T-helper 17 cell (primary cell): ENCODE data around the gene GAB2. TPM values are rescaled to one million over a fixed set of nuclear protein-coding genes. Genes with fewer than 3 reads are reported as not detected.
A peak's percentile ranks its signal among the peaks of the same experiment; 100 is the strongest.
"Not testable (repeated sequence)": the region's sequence is repeated elsewhere in the genome, so short reads cannot be mapped to it uniquely, and the experiment has no call there.

Experiments used
- ATAC-seq: fragments of 150-1000 bp; cut with Tn5 transposase; 2 replicates; pipeline ENCODE4 v1.10.0; 2021; ENCODE audit warnings: mild to moderate bottlenecking, moderate library complexity
- DNase-seq, 3 donors: peaks; one replicate each; pipeline versions ENCODE4 v3.0.0 to v3.0.0-alpha.2; 2020 to 2021
- H3K9me3 ChIP-seq: one replicate; pipeline ENCODE4 v1.7.0; 2013; ENCODE audit warnings: low read length, mild to moderate bottlenecking; ENCODE audit not compliant: control insufficient read depth, poor library complexity, severe bottlenecking
- H3K27ac Mint-ChIP-seq: one replicate; pipeline ENCODE4 v1.8.0; 2022; ENCODE audit warnings: mild to moderate bottlenecking, moderate library complexity, mixed read lengths
- H3K27me3 Mint-ChIP-seq: one replicate; pipeline ENCODE4 v1.8.0; 2022; ENCODE audit warnings: mixed read lengths
- H3K36me3 Mint-ChIP-seq: one replicate; pipeline ENCODE4 v1.8.0; 2022; ENCODE audit warnings: low read depth, mixed read lengths
- H3K4me1 Mint-ChIP-seq: one replicate; pipeline ENCODE4 v1.8.0; 2022; ENCODE audit warnings: mild to moderate bottlenecking, mixed read lengths
- H3K4me3 Mint-ChIP-seq: one replicate; pipeline ENCODE4 v1.8.0; 2022; ENCODE audit warnings: mild to moderate bottlenecking, moderate library complexity, mixed read lengths
- total RNA-seq, 4 donors: library from RNA in 2 of 4; stranded (reverse) in 2 of 4; gene quantifications; one replicate each; pipeline ENCODE4 v1.2.3 and lab custom pipeline; 2022 to 2026

GAB2 gene
- total RNA-seq, 2 donors from 2014 or later: 10.3 to 14.4 TPM

GRCh38 chr11:78363024-78363619 is 54.5 kb downstream of the GAB2 start:
- ATAC-seq: no peak
- Mint-ChIP-seq H3K27ac (no peak overlapping the region), H3K4me3 (no peak overlapping the region), H3K36me3 (peaks cover 2% of the 10 kb centered on the region), H3K4me1 (peaks cover 3% of the 10 kb centered on the region), H3K27me3 (no peaks in the 10 kb centered on the region)
- H3K9me3 ChIP-seq: no peaks in the 10 kb centered on the region
- no peak for DNase-seq

DNA sequence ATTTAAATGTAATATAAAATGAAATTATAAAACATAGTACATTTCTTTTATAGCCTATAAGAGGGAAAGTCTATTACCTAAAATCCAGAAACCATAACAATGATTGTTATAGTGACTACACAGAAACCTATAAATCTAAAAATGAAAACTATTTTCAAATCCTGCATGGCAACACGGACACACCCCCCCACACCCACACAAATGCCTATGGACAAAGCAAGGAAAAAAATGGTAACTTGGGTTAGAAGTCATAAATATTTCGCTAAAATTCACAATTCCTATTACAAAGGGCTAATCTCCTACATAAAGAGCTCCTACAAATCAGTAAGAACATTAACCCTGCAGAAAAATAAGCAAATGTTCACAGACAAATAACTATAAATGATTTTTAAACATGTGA is 56.4 kb downstream of the GAB2 start:
- Mint-ChIP-seq H3K27ac (no peak overlapping the region), H3K27me3 (no peaks in the 10 kb centered on the region), H3K36me3 (peaks cover 4% of the 10 kb centered on the region), H3K4me1 (peaks cover 3% of the 10 kb centered on the region), H3K4me3 (no peak overlapping the region)
- DNase-seq (no peak), ATAC-seq (no peak)
- no peaks in the 10 kb centered on the region for H3K9me3 ChIP-seq

- peaks cover 4% of the 10 kb centered on the region for H3K36me3 Mint-ChIP-seq
- H3K27me3 Mint-ChIP-seq: no peaks in the 10 kb centered on the region
- DNase-seq (no peak), ATAC-seq (no peak)
- peaks cover 3% of the 10 kb centered on the region for H3K4me1 Mint-ChIP-seq
- no peaks in the 10 kb centered on the region for H3K9me3 ChIP-seq
- H3K27ac Mint-ChIP-seq: no peak overlapping the region
- H3K4me3 Mint-ChIP-seq: no peak overlapping the region
These were observed 57.7 kb downstream of the GAB2 start for GRCh38 chr11:78359921-78360320.

- H3K4me1 Mint-ChIP-seq, H3K9me3 ChIP-seq, ATAC-seq, H3K36me3 Mint-ChIP-seq, H3K27ac Mint-ChIP-seq, DNase-seq, H3K27me3 Mint-ChIP-seq, H3K4me3 Mint-ChIP-seq: not testable (repeated sequence)
These were observed 59.7 kb downstream of the GAB2 start for GRCh38 chr11:78357924-78358323.

- H3K36me3 Mint-ChIP-seq, H3K27ac Mint-ChIP-seq, H3K4me3 Mint-ChIP-seq, H3K9me3 ChIP-seq, DNase-seq, ATAC-seq, H3K27me3 Mint-ChIP-seq, H3K4me1 Mint-ChIP-seq: not testable (repeated sequence)
These were observed 60.2 kb downstream of the GAB2 start for GRCh38 chr11:78357425-78357824.

- not testable (repeated sequence) for H3K27me3 Mint-ChIP-seq, H3K4me3 Mint-ChIP-seq, ATAC-seq, H3K4me1 Mint-ChIP-seq, H3K36me3 Mint-ChIP-seq, H3K27ac Mint-ChIP-seq, H3K9me3 ChIP-seq, DNase-seq
These were observed 61.9 kb downstream of the GAB2 start for GRCh38 chr11:78355742-78356141.

DNA sequence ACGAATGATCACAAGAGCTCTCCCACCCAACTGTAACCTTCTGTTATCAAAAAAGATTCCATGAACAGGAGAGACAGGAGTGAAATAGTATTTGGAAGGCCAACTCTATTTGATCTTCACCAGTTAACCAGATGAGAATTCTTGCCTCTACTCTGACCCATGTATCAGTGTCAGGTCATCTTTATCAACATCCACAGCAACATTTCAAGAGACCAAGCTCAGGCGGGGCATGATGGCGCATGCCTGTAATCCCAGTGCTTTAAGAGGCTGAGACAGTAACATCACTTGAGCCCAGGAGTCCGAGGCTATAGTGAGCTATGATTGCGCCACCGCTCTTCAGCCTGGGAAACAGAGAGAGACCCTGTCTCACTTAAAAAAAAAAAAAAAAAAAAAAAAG is 62.3 kb downstream of the GAB2 start:
- Mint-ChIP-seq H3K27ac (no peak overlapping the region), H3K4me3 (no peak overlapping the region), H3K4me1 (peaks cover 7% of the 10 kb centered on the region), H3K36me3 (peaks cover 4% of the 10 kb centered on the region), H3K27me3 (no peaks in the 10 kb centered on the region)
- DNase-seq: no peak
- H3K9me3 ChIP-seq: no peaks in the 10 kb centered on the region
- ATAC-seq: no peak

DNA sequence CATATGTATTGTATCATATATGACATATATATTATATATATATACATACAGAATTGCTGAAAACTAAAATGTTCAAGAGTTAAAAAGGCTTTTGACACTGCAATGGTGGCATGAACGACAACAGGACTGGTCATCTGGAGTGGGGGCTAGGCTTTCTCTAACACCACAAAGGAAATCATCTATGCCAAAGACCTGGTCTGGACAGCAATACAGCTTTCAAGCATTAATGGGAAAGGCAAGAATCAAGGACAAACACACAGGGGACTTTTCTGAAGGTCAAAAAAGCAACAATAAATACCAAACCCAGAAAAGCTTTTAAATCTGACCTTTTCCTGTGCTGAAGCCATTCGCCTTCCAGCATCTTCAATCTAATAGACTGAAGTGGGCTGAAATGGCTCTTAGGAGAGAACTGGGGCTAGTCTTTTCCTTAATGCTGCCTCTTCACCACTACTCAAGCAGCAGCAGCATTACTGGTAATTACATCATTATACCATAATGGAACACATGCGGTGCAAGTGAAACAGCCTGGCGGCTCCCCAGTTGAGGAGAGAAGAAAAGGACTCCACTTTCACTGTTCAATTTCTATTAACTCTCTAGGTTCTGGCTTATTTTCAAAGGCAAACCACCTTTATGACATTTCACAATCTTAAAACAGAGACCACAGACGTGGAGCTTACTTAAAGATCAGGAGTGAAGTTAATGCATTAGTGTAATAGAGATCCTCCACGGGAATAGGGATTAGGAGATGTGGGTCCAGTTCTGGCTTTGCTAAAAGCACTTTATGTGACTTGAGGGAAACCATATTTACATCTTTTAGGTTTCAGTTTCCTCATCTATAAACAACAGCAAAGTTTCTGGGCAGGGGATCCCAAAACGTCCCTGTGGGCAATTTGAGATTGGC is 63.0 kb downstream of the GAB2 start:
- Mint-ChIP-seq H3K27me3 (no peaks in the 10 kb centered on the region), H3K36me3 (peaks cover 2% of the 10 kb centered on the region), H3K4me3 (no peak overlapping the region), H3K27ac (no peak overlapping the region), H3K4me1 (peaks cover 8% of the 10 kb centered on the region)
- no peak for DNase-seq
- no peak for ATAC-seq
- H3K9me3 ChIP-seq: no peaks in the 10 kb centered on the region

DNA sequence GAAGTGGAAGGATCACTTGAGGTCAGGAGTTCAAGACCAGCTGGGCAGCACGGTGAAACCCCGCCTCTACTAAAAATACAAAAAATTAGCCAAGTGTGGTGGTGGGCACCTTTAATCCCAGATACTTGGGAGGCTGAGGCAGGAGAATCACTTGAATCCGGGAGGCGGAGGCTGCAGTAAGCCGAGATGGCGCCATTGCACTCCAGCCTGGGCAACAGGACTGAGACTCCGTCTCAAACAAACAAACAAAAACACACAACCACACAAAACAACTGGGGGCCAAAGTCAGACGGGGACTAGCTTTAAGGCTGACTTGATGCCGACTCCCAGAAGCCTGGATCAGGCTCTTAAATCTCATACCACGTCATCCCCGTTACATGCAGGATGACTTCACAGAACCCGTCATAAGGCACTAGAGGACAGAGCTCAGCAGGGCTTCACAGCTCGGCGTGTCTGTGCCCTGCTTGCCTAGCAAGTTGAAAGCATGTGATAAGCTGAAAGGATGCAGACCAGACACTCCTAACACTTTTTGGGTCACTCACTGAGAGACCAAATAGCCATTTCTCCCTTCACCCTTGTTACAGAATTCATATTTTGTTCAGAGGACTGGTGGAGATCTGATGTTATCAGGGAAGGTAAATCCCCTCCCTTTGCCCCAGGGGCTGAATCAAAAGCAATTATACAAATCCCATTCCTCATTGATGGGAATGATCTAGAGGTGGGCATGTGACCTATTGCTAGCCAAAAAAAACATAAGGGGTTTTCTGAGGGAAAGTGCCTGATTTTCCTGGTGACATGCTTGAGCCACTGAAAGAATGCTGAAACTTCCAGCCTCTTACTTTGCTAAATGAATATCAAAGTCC is 65.4 kb downstream of the GAB2 start:
- H3K4me3 Mint-ChIP-seq: no peak overlapping the region
- H3K9me3 ChIP-seq: no peaks in the 10 kb centered on the region
- H3K36me3 Mint-ChIP-seq: peaks cover 4% of the 10 kb centered on the region
- peaks cover 18% of the 10 kb centered on the region for H3K4me1 Mint-ChIP-seq
- no peak overlapping the region for H3K27ac Mint-ChIP-seq
- no peak for DNase-seq
- ATAC-seq: no peak
- no peaks in the 10 kb centered on the region for H3K27me3 Mint-ChIP-seq

- Mint-ChIP-seq H3K36me3 (peaks cover 2% of the 10 kb centered on the region), H3K4me3 (no peak overlapping the region), H3K4me1 (peaks cover 18% of the 10 kb centered on the region), H3K27me3 (peaks cover 2% of the 10 kb centered on the region), H3K27ac (peak overlapping the region; percentile 57)
- ATAC-seq (no peak), DNase-seq (no peak)
- no peaks in the 10 kb centered on the region for H3K9me3 ChIP-seq
These were observed 66.4 kb downstream of the GAB2 start for GRCh38 chr11:78351193-78351592.

GRCh38 chr11:78350646-78351165 is 66.9 kb downstream of the GAB2 start:
- Mint-ChIP-seq H3K36me3 (peaks cover 2% of the 10 kb centered on the region), H3K27me3 (peaks cover 6% of the 10 kb centered on the region), H3K27ac (peak overlapping the region; percentile 57), H3K4me1 (peaks cover 18% of the 10 kb centered on the region), H3K4me3 (no peak overlapping the region)
- no peak for DNase-seq
- no peaks in the 10 kb centered on the region for H3K9me3 ChIP-seq
- ATAC-seq: no peak

GRCh38 chr11:78350091-78350645 is 67.5 kb downstream of the GAB2 start:
- no peak for DNase-seq
- H3K27ac Mint-ChIP-seq: peak overlapping the region; percentile 57
- peak overlapping the region; percentile 52 for H3K4me3 Mint-ChIP-seq
- H3K36me3 Mint-ChIP-seq: peaks cover 2% of the 10 kb centered on the region
- peaks cover 6% of the 10 kb centered on the region for H3K27me3 Mint-ChIP-seq
- no peaks in the 10 kb centered on the region for H3K9me3 ChIP-seq
- no peak for ATAC-seq
- peaks cover 18% of the 10 kb centered on the region for H3K4me1 Mint-ChIP-seq

GRCh38 chr11:78349624-78350023 is 68.0 kb downstream of the GAB2 start:
- peaks cover 6% of the 10 kb centered on the region for H3K27me3 Mint-ChIP-seq
- H3K9me3 ChIP-seq: no peaks in the 10 kb centered on the region
- H3K4me3 Mint-ChIP-seq: peak overlapping the region; percentile 52
- no peak overlapping the region for H3K27ac Mint-ChIP-seq
- no peak for ATAC-seq
- peaks cover 2% of the 10 kb centered on the region for H3K36me3 Mint-ChIP-seq
- DNase-seq: no peak
- peaks cover 18% of the 10 kb centered on the region for H3K4me1 Mint-ChIP-seq
